SU-DHL-6 (cell line): ENCODE data around the gene SCG2.

ENCODE experiments used
- H2AFZ ChIP-seq: fragments of 200-600 bp; sonication (generic); 2 replicates; pipeline ENCODE4 v1.6.1; 2014; ENCODE audit warnings: low read depth, mild to moderate bottlenecking, moderate library complexity, mixed read lengths, antibody characterized with exemption, low read length; ENCODE audit not compliant: severe bottlenecking
- H3F3A ChIP-seq: fragments of 200-600 bp; shearing (Covaris generic); 2 replicates; pipeline ENCODE4 v1.6.0; 2016; ENCODE audit warnings: antibody characterized with exemption, mild to moderate bottlenecking; ENCODE audit not compliant: insufficient read depth
- H3K27ac ChIP-seq: fragments of 200-600 bp; sonication (generic); 2 replicates; pipeline ENCODE4 v1.5.1; 2016; ENCODE audit warnings: low read depth, mild to moderate bottlenecking, low read length, moderate library complexity, mixed read lengths
- H3K27me3 ChIP-seq: fragments of 200-600 bp; sonication (generic), shearing (Covaris generic); 2 replicates; pipeline ENCODE4 v1.6.0; 2014; ENCODE audit warnings: mild to moderate bottlenecking, low read length
- H3K36me3 ChIP-seq: fragments of 200-600 bp; sonication (generic); 2 replicates; pipeline ENCODE4 v1.6.1; 2014; ENCODE audit warnings: mild to moderate bottlenecking, low read length, mixed read lengths
- H3K4me2 ChIP-seq: fragments of 300-600, 200-600 bp; shearing (Covaris generic), sonication (generic); 2 replicates; pipeline ENCODE4 v1.6.0; 2014; ENCODE audit warnings: low read length, low read depth, mild to moderate bottlenecking; ENCODE audit not compliant: poor library complexity, severe bottlenecking
- H3K4me3 ChIP-seq: fragments of 200-600 bp; sonication (generic); 2 replicates; pipeline ENCODE4 v1.5.1; 2014; ENCODE audit warnings: antibody characterized with exemption, low read length, mild to moderate bottlenecking, mixed read lengths; ENCODE audit not compliant: insufficient read depth, poor library complexity, severe bottlenecking
- H3K79me2 ChIP-seq: fragments of 200-600 bp; sonication (generic); 2 replicates; pipeline ENCODE4 v1.6.1; 2014; ENCODE audit warnings: mild to moderate bottlenecking, low read length, moderate library complexity; ENCODE audit not compliant: insufficient read depth
- H3K9ac ChIP-seq: fragments of 200-600 bp; sonication (generic); 2 replicates; pipeline ENCODE4 v1.7.0; 2014; ENCODE audit warnings: mild to moderate bottlenecking, low read length
- H3K9me2 ChIP-seq: fragments of 200-600 bp; sonication (generic); replicated peaks from 2 replicates; pipeline ENCODE4 v1.6.1; 2014; ENCODE audit warnings: low read length; ENCODE audit not compliant: insufficient read depth
- H3K9me3 ChIP-seq: fragments of 200-600 bp; sonication (generic); 2 replicates; pipeline ENCODE4 v1.6.1; 2014; ENCODE audit warnings: low read length, mixed read lengths; ENCODE audit not compliant: insufficient read depth
- H4K20me1 ChIP-seq: fragments of 200-600 bp; sonication (generic); 2 replicates; pipeline ENCODE4 v1.6.1; 2014; ENCODE audit warnings: low read depth, mild to moderate bottlenecking, antibody characterized with exemption, low read length, moderate library complexity, mixed read lengths
- CTCF ChIP-seq: fragments of 200-600 bp; sonication (generic); IDR thresholded peaks from one replicate; pipeline ENCODE4 v1.5.1; 2017; ENCODE audit warnings: antibody characterized with exemption, mild to moderate bottlenecking, low read length, moderate library complexity; ENCODE audit not compliant: insufficient read depth, poor library complexity, severe bottlenecking
- EZH2phosphoT487 ChIP-seq: fragments of 200-600 bp; sonication (generic), shearing (Covaris generic); conservative IDR thresholded peaks from 2 replicates; pipeline ENCODE4 v1.6.1; 2018; ENCODE audit warnings: mild to moderate bottlenecking, antibody characterized with exemption, low read length, moderate library complexity, mixed read lengths

SCG2 gene

GRCh38 chr2:223588251-223588650 lies 13.9 kb downstream of the SCG2 start:
- Histone ChIP-seq H3K9me2 (no peaks in the 10 kb centered on the region), H3K9me3 (no peaks in the 10 kb centered on the region), H3F3A (no peaks in the 10 kb centered on the region), H2AFZ (no peak overlapping the region), H4K20me1 (no peaks in the 10 kb centered on the region), H3K36me3 (no peaks in the 10 kb centered on the region), H3K27me3 (no peaks in the 10 kb centered on the region), H3K79me2 (no peaks in the 10 kb centered on the region), H3K4me3 (no peak overlapping the region), H3K4me2 (no peak overlapping the region), H3K27ac (no peak overlapping the region), H3K9ac (no peak overlapping the region)
- TF ChIP-seq CTCF (no peak), EZH2phosphoT487 (no peak)

- Histone ChIP-seq H2AFZ (no peak overlapping the region), H3K9me2 (no peaks in the 10 kb centered on the region), H3K9me3 (no peaks in the 10 kb centered on the region), H3F3A (no peaks in the 10 kb centered on the region), H3K79me2 (no peaks in the 10 kb centered on the region), H3K27ac (no peak overlapping the region), H3K9ac (no peak overlapping the region), H3K27me3 (no peaks in the 10 kb centered on the region), H3K4me3 (no peak overlapping the region), H3K36me3 (no peaks in the 10 kb centered on the region), H4K20me1 (no peaks in the 10 kb centered on the region), H3K4me2 (no peak overlapping the region)
- TF ChIP-seq EZH2phosphoT487, result no peak
- no peak for TF ChIP-seq CTCF
These were observed 14.9 kb downstream of the SCG2 start for GRCh38 chr2:223587301-223587700.

- no peaks in the 10 kb centered on the region for H3F3A ChIP-seq
- no peak overlapping the region for H2AFZ ChIP-seq
These were observed 15.9 kb downstream of the SCG2 start for GRCh38 chr2:223586261-223586660.

More at GRCh38 chr2:223586261-223586660, 15.9 kb downstream of the SCG2 start:
- Histone ChIP-seq H3K4me3 (no peak overlapping the region), H3K9ac (no peak overlapping the region), H3K36me3 (no peaks in the 10 kb centered on the region), H4K20me1 (no peaks in the 10 kb centered on the region), H3K79me2 (no peaks in the 10 kb centered on the region), H3K9me2 (no peaks in the 10 kb centered on the region), H3K4me2 (no peak overlapping the region), H3K27ac (no peak overlapping the region), H3K9me3 (no peaks in the 10 kb centered on the region), H3K27me3 (no peaks in the 10 kb centered on the region)
- TF ChIP-seq CTCF (no peak), EZH2phosphoT487 (no peak)
